Occipital lobe (tissue), 2 donors: ENCODE measurements around the gene XRCC1. TPM values are rescaled to one million over a fixed set of nuclear protein-coding genes. Genes with fewer than 3 reads are reported as not detected.
"Not testable (repeated sequence)": the region's sequence is repeated elsewhere in the genome, so short reads cannot be mapped to it uniquely, and the experiment has no call there.

Experiments
- DNase-seq: peaks from one replicate; lab custom pipeline; 2025; lab: John Stamatoyannopoulos, UW
- total RNA-seq: library from RNA; depleted of rRNA; stranded (reverse); fragments of >200 nt; gene quantifications from one replicate; pipeline ENCODE4 v1.2.3, GENCODE V29; 2014

Gene XRCC1
- total RNA-seq, result 12.8 TPM

GRCh38 chr19:43575156-43575950 lies at the start of gene XRCC1, which contains the start of gene PINLYP:
TSS of gene XRCC1 (minus strand) at chr19:43575527. CDS start at chr19:43575458, 69 bp downstream.
TSS of gene PINLYP (plus strand) at chr19:43575801. CDS start at chr19:43577192, 1,391 bp downstream.
- peak; percentile 96 for DNase-seq

GRCh38 chr19:43624933-43625332 lies 49.6 kb upstream of the XRCC1 start:
- peak; percentile 21 for DNase-seq

GRCh38 chr19:43623889-43624670 lies 48.8 kb upstream of the XRCC1 start:
- no peak for DNase-seq

GRCh38 chr19:43622956-43623355 lies 47.6 kb upstream of the XRCC1 start:
- no peak for DNase-seq

- DNase-seq, result no peak
Observed at GRCh38 chr19:43622070-43622469, 46.7 kb upstream of the XRCC1 start.

- DNase-seq, result no peak
Observed at GRCh38 chr19:43620061-43621001, 45.0 kb upstream of the XRCC1 start.

GRCh38 chr19:43619262-43620060 lies 44.1 kb upstream of the XRCC1 start, which contains the start of gene ZNF428:
TSS of gene ZNF428 (minus strand) at chr19:43619629. CDS start at chr19:43614304, 5,325 bp downstream.
- DNase-seq, result peak; percentile 93

- no peak for DNase-seq
Observed at GRCh38 chr19:43618921-43619261, 43.6 kb upstream of the XRCC1 start.

GRCh38 chr19:43616954-43617353 lies 41.6 kb upstream of the XRCC1 start:
- DNase-seq, result no peak

- DNase-seq, result no peak
Observed at GRCh38 chr19:43616306-43616705, 41.0 kb upstream of the XRCC1 start.

GRCh38 chr19:43612374-43612773 lies 37.0 kb upstream of the XRCC1 start:
- DNase-seq, result no peak

GRCh38 chr19:43611788-43612187 lies 36.5 kb upstream of the XRCC1 start, which contains the start of gene SRRM5:
TSS of gene SRRM5 (plus strand) at chr19:43612088. CDS start at chr19:43612122, 34 bp downstream.
- no peak for DNase-seq

- no peak for DNase-seq
Observed at GRCh38 chr19:43610493-43610892, 35.2 kb upstream of the XRCC1 start.

- no peak for DNase-seq
Observed at GRCh38 chr19:43609872-43610271, 34.5 kb upstream of the XRCC1 start.

- DNase-seq, result no peak
Observed at GRCh38 chr19:43607238-43608205, 32.2 kb upstream of the XRCC1 start.

- no peak for DNase-seq
Observed at GRCh38 chr19:43606569-43607229, 31.4 kb upstream of the XRCC1 start.

- no peak for DNase-seq
Observed at GRCh38 chr19:43605875-43606568, 30.7 kb upstream of the XRCC1 start.

- DNase-seq, result not testable (repeated sequence)
Observed at GRCh38 chr19:43600326-43600725, 25.0 kb upstream of the XRCC1 start.
